AG10803 (cell line): ENCODE measurements around the gene ZNFX1.

ENCODE experiments used
- DNase-seq: peaks from one replicate; pipeline ENCODE4 v3.0.0; 2010; ENCODE audit warnings: low read depth
- H3K4me3 ChIP-seq: 2 replicates; pipeline ENCODE4 v1.5.1; 2011; ENCODE audit warnings: mild to moderate bottlenecking, low read length, control low read depth
- CTCF ChIP-seq: conservative IDR thresholded peaks from 2 replicates; pipeline ENCODE4 v1.5.1; 2011; ENCODE audit warnings: mild to moderate bottlenecking, low read length, control low read depth, inconsistent platforms

ZNFX1 gene

DNA sequence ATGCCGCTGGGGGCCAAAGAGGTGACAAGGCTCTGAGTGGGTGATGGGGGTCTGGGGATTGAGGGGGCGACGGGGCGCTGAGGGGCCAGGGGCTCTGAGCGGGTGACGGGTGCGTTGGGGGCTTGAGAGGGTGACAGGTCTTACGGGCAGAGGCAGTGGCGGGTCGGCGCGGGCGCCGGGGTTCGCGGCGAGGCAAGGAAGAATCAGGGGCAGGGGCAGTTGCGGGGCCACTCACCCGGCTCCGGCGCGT lies 146 bp downstream of the ZNFX1 start:
- no peak for DNase-seq
- TF ChIP-seq CTCF: no peak
- H3K4me3 ChIP-seq: peak overlapping the region; percentile 76

DNA sequence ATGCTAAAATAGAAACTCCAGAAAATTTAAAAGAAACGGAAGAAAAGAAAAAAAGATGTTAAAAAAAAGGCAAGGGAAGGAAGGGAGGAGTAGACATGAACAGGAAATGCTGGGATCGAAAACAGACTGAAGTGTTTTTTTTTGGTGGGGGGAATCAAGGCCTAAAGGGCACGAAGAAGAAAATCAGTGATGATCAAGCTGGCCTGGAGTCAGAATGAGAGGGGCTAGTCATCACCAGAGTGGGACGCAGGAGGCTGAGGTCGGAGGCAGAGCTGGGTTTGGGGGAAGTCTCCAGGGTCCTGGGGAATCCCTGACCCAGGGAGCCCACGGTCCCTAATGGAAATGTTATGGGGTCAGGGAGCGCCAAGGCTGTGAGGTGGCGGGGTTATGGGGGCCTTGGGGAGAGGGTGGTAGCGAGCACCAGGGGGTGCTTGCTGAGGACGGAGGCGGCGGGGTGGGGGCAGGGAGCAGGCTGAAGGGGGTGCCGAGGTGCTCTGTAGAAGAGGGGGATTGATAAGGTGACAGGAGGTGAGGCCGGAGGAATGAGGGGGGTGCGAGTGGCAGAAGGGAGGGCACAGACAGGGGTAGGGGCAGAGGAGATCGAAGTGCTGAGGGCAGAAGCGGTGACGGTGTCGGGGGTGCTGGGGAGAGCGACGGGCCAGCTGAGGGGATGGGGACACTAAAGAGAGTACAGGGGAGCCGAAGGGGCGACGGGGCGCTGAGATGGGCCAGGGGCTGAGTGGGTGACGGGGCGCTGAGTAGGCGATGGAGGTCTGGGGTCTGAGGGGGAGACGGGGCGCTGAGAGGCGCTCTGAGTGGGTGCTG lies 684 bp downstream of the ZNFX1 start:
- TF ChIP-seq CTCF: no peak
- DNase-seq: no peak
- peak overlapping the region; percentile 76 for H3K4me3 ChIP-seq

DNA sequence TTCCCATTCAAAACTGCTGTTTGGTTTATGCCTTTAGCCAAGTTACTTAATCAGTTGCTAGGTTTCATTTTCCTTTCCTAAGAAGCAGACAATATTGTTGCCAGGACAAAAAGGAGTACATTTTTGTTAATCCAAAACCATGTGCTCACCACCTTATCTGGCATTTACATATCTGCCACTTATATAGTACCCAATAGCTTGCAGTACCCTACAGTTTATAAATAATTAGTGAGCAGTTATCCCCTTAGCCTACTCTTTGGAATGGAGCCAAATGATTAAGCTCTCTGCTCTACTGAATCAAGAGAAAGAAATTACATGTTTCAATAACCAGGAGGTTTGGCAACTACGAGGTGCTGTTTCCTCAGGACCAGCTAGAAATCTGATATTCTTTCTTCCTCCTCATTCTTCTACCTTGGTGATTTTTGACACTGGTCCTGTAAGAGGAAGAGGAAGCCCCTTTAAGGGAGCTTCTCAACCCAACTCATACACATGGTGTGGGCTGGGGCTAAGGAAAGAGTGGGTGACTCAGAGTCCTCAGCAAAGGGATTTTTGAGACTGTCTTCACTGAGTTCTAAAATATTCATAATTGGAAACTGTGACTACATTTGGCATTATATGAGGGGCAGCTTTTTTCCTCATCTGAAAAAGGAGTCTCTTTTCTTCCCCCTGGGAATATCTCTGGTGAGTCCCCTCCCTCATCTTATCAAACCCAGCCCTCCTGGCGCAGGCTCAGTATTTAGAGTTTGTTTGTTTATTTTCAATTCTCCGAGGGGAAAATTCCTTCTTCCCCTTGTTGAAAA lies 1.5 kb downstream of the ZNFX1 start:
- H3K4me3 ChIP-seq: peak overlapping the region; percentile 76
- TF ChIP-seq CTCF: no peak
- peak; percentile 57 for DNase-seq

DNA sequence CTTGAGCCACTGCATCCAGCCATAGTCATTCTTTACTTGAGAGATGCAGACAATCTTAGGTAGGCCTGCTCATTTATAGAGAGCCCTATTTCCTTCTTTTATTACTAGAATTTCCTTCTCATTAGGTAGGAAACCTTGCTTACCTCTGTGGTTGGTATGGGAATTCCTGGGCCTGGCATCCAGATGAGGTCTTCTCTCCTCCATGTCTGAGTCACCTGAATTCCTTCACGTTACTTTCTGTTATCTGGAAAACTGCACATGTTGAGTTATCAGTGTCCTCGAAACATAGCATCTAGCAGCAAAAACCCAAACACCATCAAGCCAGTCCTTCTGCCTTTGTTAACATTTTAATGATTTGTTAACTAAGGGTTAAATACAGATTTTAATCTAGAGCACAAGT lies 2.2 kb downstream of the ZNFX1 start:
- TF ChIP-seq CTCF: no peak
- no peak for DNase-seq
- H3K4me3 ChIP-seq: peak overlapping the region; percentile 76

- H3K4me3 ChIP-seq: no peak overlapping the region
- no peak for TF ChIP-seq CTCF
- no peak for DNase-seq
Observed at GRCh38 chr20:49275216-49275615, 2.6 kb downstream of the ZNFX1 start.

DNA sequence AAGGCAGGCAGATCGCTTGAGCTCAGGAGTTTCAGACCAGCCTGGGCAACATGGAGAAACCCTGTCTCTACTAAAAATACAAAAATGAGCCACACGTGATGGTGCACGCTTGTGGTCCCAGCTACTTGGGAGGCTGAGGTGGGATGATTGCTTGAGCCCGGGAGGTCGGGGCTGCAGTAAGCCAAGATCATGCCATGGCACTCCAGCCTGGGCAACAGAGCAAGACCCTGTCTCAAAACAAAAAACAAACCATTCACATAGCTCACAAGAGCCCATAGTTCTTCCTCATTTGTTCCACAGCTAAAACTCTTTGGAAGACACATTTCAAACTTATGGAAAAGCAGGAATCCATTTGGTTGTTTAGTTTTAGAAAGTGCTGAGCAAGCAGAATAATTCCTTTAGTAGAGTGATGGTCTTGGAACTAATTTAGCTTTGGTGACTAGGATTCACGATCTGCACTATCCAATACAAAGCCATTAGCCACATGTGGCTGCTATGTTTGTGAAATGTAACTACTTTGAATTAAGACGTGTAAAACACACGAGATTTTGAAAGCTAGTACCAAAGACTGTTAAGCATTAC lies 4.1 kb downstream of the ZNFX1 start:
- no peak for DNase-seq
- no peak overlapping the region for H3K4me3 ChIP-seq
- TF ChIP-seq CTCF: no peak
